Measurements from ENCODE around the gene GNLY.

DNA sequence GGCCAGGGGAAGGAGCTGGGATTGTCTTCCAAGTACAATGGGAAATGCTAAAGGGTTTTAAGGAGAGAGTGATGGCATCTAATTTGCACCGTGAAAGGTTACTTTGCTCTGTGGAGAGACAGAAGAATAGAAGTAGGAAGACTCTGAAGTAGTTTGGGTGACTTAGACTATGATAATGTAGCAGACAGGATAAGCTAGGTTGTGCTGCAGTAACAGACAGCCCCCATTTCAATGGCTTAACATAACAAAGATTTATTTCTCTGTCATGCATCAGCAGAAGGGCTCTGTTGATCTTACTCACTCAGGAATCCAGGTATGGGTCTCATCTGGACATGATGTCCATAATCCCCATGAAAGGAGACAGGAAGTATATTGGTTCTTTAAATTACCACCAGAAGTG is 26.4 kb downstream of the GNLY start:
- TF ChIP-seq CTCF (conservative IDR thresholded peaks at IDR 0.05; ENCODE audit: low read depth, low read length) (no peak), EZH2 (IDR thresholded peaks at IDR 0.05; ENCODE audit: low read length, unreplicated experiment) (no peak), EZH2phosphoT487 (IDR thresholded peaks at IDR 0.05; ENCODE audit: borderline replicate concordance, low read length) (no peak)

Measured in PC-3 (cell line).